ENCODE results near the gene PUSL1.

Gene PUSL1

DNA sequence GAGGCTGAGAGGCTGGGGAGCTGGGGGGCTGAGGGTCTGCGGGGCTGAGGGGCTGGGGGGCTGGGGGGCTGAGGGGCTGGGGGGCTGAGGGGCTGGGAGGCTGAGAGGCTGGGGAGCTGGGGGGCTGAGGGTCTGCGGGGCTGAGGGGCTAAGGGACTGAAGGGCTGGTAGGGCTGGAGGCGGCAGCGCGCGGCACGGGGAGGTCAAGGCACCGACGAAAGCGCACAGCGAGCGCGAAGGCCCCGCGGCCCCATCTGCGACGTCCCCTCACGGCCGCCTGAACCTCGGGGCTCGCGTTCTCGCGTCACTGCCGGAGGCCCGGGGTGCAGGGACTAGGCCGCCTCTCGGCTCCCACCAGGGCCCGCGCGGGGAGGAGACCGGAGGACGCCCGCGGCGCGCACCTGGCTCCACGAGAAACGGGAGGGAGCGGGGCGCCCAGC, 15.7 kb downstream of the PUSL1 start:
- no peak for DNase-seq (ENCODE audit: low read depth)
- peak overlapping the region; percentile 49 for H3K4me3 ChIP-seq (ENCODE audit: control insufficient read depth, low read depth, low read length)
- TF ChIP-seq CTCF (IDR thresholded peaks at IDR 0.05; ENCODE audit: control insufficient read depth, insufficient read depth, low read depth, low read length, missing control alignments), result no peak

- peak; percentile 37 for DNase-seq (ENCODE audit: low read depth)
- no peak for TF ChIP-seq CTCF (IDR thresholded peaks at IDR 0.05; ENCODE audit: control insufficient read depth, insufficient read depth, low read depth, low read length, missing control alignments)
- peak within 1 kb of the TSS; percentile 89 for H3K4me3 ChIP-seq (ENCODE audit: control insufficient read depth, low read depth, low read length)
These were observed 16.3 kb downstream of the PUSL1 start, which contains the start of the genes CPTP and INTS11 for GRCh38 chr1:1324524-1325287. Gene CPTP, plus strand, starts transcription at chr1:1324802. Its CDS starts 2,109 bp downstream, at chr1:1326911. Gene INTS11, minus strand, starts transcription at chr1:1324660. Its CDS starts 52 bp downstream, at chr1:1324608.

DNA sequence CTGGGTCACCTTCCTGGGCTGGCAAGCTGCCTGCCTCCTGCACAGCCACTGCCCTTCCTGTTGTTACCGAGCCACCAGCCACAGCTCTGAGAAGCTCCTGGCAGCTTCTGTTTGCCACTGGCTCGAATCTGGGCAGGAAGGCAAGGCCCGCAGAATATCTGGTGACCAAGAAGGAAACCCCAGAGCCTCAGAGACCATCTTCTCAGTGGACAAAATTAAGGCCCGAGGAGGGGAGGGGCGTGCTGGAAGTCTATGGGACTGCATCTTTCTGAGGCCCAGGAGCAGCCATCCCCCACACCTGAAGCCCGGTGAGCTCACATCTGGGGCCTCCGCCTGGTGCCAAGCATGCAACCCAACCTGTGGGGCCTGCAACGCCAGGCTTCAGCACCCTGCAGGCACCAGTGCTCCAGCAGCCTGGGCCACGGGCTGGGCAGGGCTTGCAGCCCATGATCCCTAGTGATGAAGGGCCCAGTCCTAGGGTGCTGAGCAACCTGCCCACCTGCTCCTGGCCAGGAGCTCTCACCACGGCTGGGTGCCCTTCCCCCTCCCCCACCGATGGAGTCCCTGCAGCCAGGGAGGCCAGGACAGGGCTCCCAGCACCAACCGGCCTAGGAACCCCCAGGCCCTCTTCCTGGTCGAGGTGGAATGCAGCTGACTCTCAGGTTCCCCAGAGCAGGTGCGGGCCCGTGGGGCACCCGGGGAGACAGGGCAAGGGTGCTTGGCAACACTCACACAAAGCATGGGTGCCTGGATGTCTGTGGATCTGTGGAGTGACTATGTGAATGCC, 17.1 kb downstream of the PUSL1 start:
- H3K4me3 ChIP-seq (ENCODE audit: control insufficient read depth, low read depth, low read length), result peak overlapping the region; percentile 89
- no peak for DNase-seq (ENCODE audit: low read depth)
- no peak for TF ChIP-seq CTCF (IDR thresholded peaks at IDR 0.05; ENCODE audit: control insufficient read depth, insufficient read depth, low read depth, low read length, missing control alignments)

GRCh38 chr1:1326075-1326605, 17.7 kb downstream of the PUSL1 start:
- no peak for TF ChIP-seq CTCF (IDR thresholded peaks at IDR 0.05; ENCODE audit: control insufficient read depth, insufficient read depth, low read depth, low read length, missing control alignments)
- no peak overlapping the region for H3K4me3 ChIP-seq (ENCODE audit: control insufficient read depth, low read depth, low read length)
- DNase-seq (ENCODE audit: low read depth), result no peak

- no peak for TF ChIP-seq CTCF (IDR thresholded peaks at IDR 0.05; ENCODE audit: control insufficient read depth, insufficient read depth, low read depth, low read length, missing control alignments)
- DNase-seq (ENCODE audit: low read depth), result no peak
- no peak overlapping the region for H3K4me3 ChIP-seq (ENCODE audit: control insufficient read depth, low read depth, low read length)
These were observed 18.9 kb downstream of the PUSL1 start for GRCh38 chr1:1327291-1327690.

DNA sequence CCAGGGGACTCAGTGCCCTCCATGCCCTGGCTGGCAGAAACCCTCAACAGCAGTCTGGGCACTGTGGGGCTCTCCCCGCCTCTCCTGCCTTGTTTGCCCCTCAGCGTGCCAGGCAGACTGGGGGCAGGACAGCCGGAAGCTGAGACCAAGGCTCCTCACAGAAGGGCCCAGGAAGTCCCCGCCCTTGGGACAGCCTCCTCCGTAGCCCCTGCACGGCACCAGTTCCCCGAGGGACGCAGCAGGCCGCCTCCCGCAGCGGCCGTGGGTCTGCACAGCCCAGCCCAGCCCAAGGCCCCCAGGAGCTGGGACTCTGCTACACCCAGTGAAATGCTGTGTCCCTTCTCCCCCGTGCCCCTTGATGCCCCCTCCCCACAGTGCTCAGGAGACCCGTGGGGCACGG, 19.9 kb downstream of the PUSL1 start:
- no peak for DNase-seq (ENCODE audit: low read depth)
- TF ChIP-seq CTCF (IDR thresholded peaks at IDR 0.05; ENCODE audit: control insufficient read depth, insufficient read depth, low read depth, low read length, missing control alignments), result no peak
- H3K4me3 ChIP-seq (ENCODE audit: control insufficient read depth, low read depth, low read length), result no peak overlapping the region
